ENCODE results near the gene SLC26A9.

GRCh38 chr1:205942631-205943159 lies 561 bp downstream of the SLC26A9 start:
- TF ChIP-seq TAF1 (IDR thresholded peaks at IDR 0.05; ENCODE audit: borderline replicate concordance, insufficient read depth, low read length) = no peak
- no peak for TF ChIP-seq POLR2AphosphoS5 (IDR thresholded peaks at IDR 0.05; ENCODE audit: low read depth, low read length)
- no peak for TF ChIP-seq FOXP2 (optimal IDR thresholded peaks at IDR 0.05; ENCODE audit: borderline replicate concordance, extremely low read depth, extremely low read length, insufficient read depth)

All from PFSK-1 (cell line).